BLaER1 treated with 17β-estradiol and CSF1 and Interleukin-3, amounts not matched to agents 10 nM and 100 nM (cell line): ENCODE results near the gene TRIOBP.

Experiments used
- H3K27ac ChIP-seq, 11 experiments: shearing (Covaris generic); formaldehyde crosslinking; 2 replicates each; pipeline ENCODE4 v1.8.1; 2022
- H3K27me3 ChIP-seq, 11 experiments: shearing (Covaris generic); formaldehyde crosslinking; 2 replicates each; pipeline ENCODE4 v1.8.1; 2022
- H3K36me3 ChIP-seq, 11 experiments: shearing (Covaris generic); formaldehyde crosslinking; 2 replicates each; pipeline ENCODE4 v1.8.1; 2022
- H3K4me1 ChIP-seq, 10 experiments: shearing (Covaris generic); formaldehyde crosslinking; 2 replicates each; pipeline ENCODE4 v1.8.1; 2022
- H3K4me2 ChIP-seq, 11 experiments: shearing (Covaris generic); formaldehyde crosslinking; 2 replicates each; pipeline ENCODE4 v1.8.1; 2022
- H3K4me3 ChIP-seq, 10 experiments: shearing (Covaris generic); formaldehyde crosslinking; 2 replicates each; pipeline ENCODE4 v1.8.1; 2022
- H3K9ac ChIP-seq, 11 experiments: shearing (Covaris generic); formaldehyde crosslinking; 2 replicates each; pipeline ENCODE4 v1.8.1; 2022
- H3K9me3 ChIP-seq, 11 experiments: shearing (Covaris generic); formaldehyde crosslinking; replicated peaks in 1 of 11; 2 replicates each; pipeline ENCODE4 v1.8.1; 2022
- H4K20me1 ChIP-seq, 11 experiments: shearing (Covaris generic); formaldehyde crosslinking; 2 replicates each; pipeline ENCODE4 v1.8.1; 2022
- Cebpa-rat ChIP-seq, 11 experiments: shearing (Covaris generic); IDR thresholded peaks; 2 replicates each; pipeline ENCODE4 v1.8.1; 2022

The TRIOBP gene

GRCh38 chr22:37771081-37771480 is 74.2 kb downstream of the TRIOBP start:
- Histone ChIP-seq H3K27ac (no peak overlapping the region), H3K36me3 (peaks cover 65 to 100% (median 85%) of the 10 kb centered on the region in 11 experiments), H4K20me1 (peaks cover 0 to 62% (median 4%) of the 10 kb centered on the region in 11 experiments; a peak in 11 of 22 replicates), H3K4me2 (no peak overlapping the region), H3K4me1 (peaks cover 0 to 5% (median 0%) of the 10 kb centered on the region in 10 experiments; a peak in 6 of 20 replicates), H3K9ac (no peak overlapping the region; a peak in 1 of 22 replicates), H3K4me3 (no peak overlapping the region), H3K27me3 (no peaks in the 10 kb centered on the region), H3K9me3 (no peaks in the 10 kb centered on the region)
- no peak for TF ChIP-seq Cebpa-rat (IDR thresholded peaks at IDR 0.05)

GRCh38 chr22:37771702-37772427 is 75.0 kb downstream of the TRIOBP start:
- no peak for TF ChIP-seq Cebpa-rat (IDR thresholded peaks at IDR 0.05)
- Histone ChIP-seq H3K9me3 (no peaks in the 10 kb centered on the region), H3K27me3 (no peaks in the 10 kb centered on the region), H3K9ac (no peak overlapping the region; a peak in 1 of 22 replicates), H3K36me3 (peaks cover 65 to 92% (median 81%) of the 10 kb centered on the region in 11 experiments), H3K27ac (no peak overlapping the region), H4K20me1 (peaks cover 0 to 63% (median 4%) of the 10 kb centered on the region in 11 experiments; a peak in 10 of 22 replicates), H3K4me2 (no peak overlapping the region), H3K4me1 (peaks cover 0 to 11% (median 4%) of the 10 kb centered on the region in 10 experiments; a peak in 13 of 20 replicates), H3K4me3 (no peak overlapping the region)

GRCh38 chr22:37774728-37775127 is 77.9 kb downstream of the TRIOBP start:
- no peak for TF ChIP-seq Cebpa-rat (IDR thresholded peaks at IDR 0.05)
- no peaks in the 10 kb centered on the region for H3K9me3 ChIP-seq
- no peaks in the 10 kb centered on the region for H3K27me3 ChIP-seq
- no peak overlapping the region for H3K27ac ChIP-seq
- no peak overlapping the region for H3K4me3 ChIP-seq
- peaks cover 6 to 19% (median 11%) of the 10 kb centered on the region in 10 experiments; a peak in 16 of 20 replicates for H3K4me1 ChIP-seq
- peaks cover 42 to 64% (median 53%) of the 10 kb centered on the region in 11 experiments for H3K36me3 ChIP-seq
- no peak overlapping the region for H3K4me2 ChIP-seq
- no peak overlapping the region for H3K9ac ChIP-seq
- peaks cover 0 to 55% (median 4%) of the 10 kb centered on the region in 11 experiments; a peak in 10 of 22 replicates for H4K20me1 ChIP-seq

- no peak for TF ChIP-seq Cebpa-rat (IDR thresholded peaks at IDR 0.05)
- H3K4me2 ChIP-seq: peak overlapping the region in 2 of 11 experiments; percentile 13 to 48; a peak in 1 of 22 replicates
- H3K4me1 ChIP-seq: peaks cover 6 to 19% (median 11%) of the 10 kb centered on the region in 10 experiments; a peak in 16 of 20 replicates
- H3K4me3 ChIP-seq: no peak overlapping the region
- H3K9me3 ChIP-seq: no peaks in the 10 kb centered on the region
- H3K36me3 ChIP-seq: peaks cover 40 to 51% (median 42%) of the 10 kb centered on the region in 11 experiments
- peak overlapping the region in 1 of 11 experiments; percentile 4; a peak in 1 of 22 replicates for H3K9ac ChIP-seq
- H3K27ac ChIP-seq: no peak overlapping the region
- peaks cover 0 to 54% (median 4%) of the 10 kb centered on the region in 11 experiments; a peak in 10 of 22 replicates for H4K20me1 ChIP-seq
- H3K27me3 ChIP-seq: no peaks in the 10 kb centered on the region
These were observed 79.2 kb downstream of the TRIOBP start for GRCh38 chr22:37775785-37776638.

- Histone ChIP-seq H3K27me3 (no peaks in the 10 kb centered on the region), H3K9me3 (no peaks in the 10 kb centered on the region), H3K9ac (peak overlapping the region in 1 of 11 experiments; percentile 4; a peak in 1 of 22 replicates), H4K20me1 (peaks cover 0 to 48% (median 4%) of the 10 kb centered on the region in 11 experiments; a peak in 10 of 22 replicates), H3K36me3 (peaks cover 34 to 45% (median 36%) of the 10 kb centered on the region in 11 experiments), H3K27ac (no peak overlapping the region), H3K4me3 (no peak overlapping the region), H3K4me1 (peaks cover 6 to 19% (median 11%) of the 10 kb centered on the region in 10 experiments; a peak in 16 of 20 replicates), H3K4me2 (peak overlapping the region in 8 of 11 experiments; percentile 5 to 53 (median 24); a peak in 10 of 22 replicates)
- no peak for TF ChIP-seq Cebpa-rat (IDR thresholded peaks at IDR 0.05)
These were observed 79.8 kb downstream of the TRIOBP start for GRCh38 chr22:37776639-37777005.

GRCh38 chr22:37777122-37777687 is 80.4 kb downstream of the TRIOBP start:
- no peak for TF ChIP-seq Cebpa-rat (IDR thresholded peaks at IDR 0.05)
- peak overlapping the region in 10 of 11 experiments; percentile 5 to 53 (median 30); a peak in 12 of 22 replicates for H3K4me2 ChIP-seq
- peaks cover 6 to 19% (median 11%) of the 10 kb centered on the region in 10 experiments; a peak in 16 of 20 replicates for H3K4me1 ChIP-seq
- no peaks in the 10 kb centered on the region for H3K27me3 ChIP-seq
- H3K36me3 ChIP-seq: peaks cover 28 to 39% (median 30%) of the 10 kb centered on the region in 11 experiments
- no peaks in the 10 kb centered on the region for H3K9me3 ChIP-seq
- H4K20me1 ChIP-seq: peaks cover 0 to 42% (median 4%) of the 10 kb centered on the region in 11 experiments; a peak in 10 of 22 replicates
- H3K27ac ChIP-seq: no peak overlapping the region
- H3K4me3 ChIP-seq: no peak overlapping the region
- no peak overlapping the region for H3K9ac ChIP-seq

- Histone ChIP-seq H3K9me3 (no peaks in the 10 kb centered on the region), H3K27ac (no peak overlapping the region), H3K4me3 (no peak overlapping the region), H4K20me1 (peaks cover 0 to 29% (median 0%) of the 10 kb centered on the region in 11 experiments; a peak in 6 of 22 replicates), H3K27me3 (no peaks in the 10 kb centered on the region), H3K4me2 (no peak overlapping the region), H3K4me1 (peaks cover 6 to 23% (median 13%) of the 10 kb centered on the region in 10 experiments; a peak in 17 of 20 replicates), H3K36me3 (peaks cover 15 to 26% (median 17%) of the 10 kb centered on the region in 11 experiments), H3K9ac (no peak overlapping the region)
- no peak for TF ChIP-seq Cebpa-rat (IDR thresholded peaks at IDR 0.05)
These were observed 81.6 kb downstream of the TRIOBP start for GRCh38 chr22:37778370-37779009.

GRCh38 chr22:37781434-37782059 is 84.7 kb downstream of the TRIOBP start:
- Histone ChIP-seq H3K4me3 (no peak overlapping the region), H3K36me3 (no peaks in the 10 kb centered on the region), H3K4me2 (no peak overlapping the region), H3K4me1 (peaks cover 6 to 23% (median 14%) of the 10 kb centered on the region in 10 experiments; a peak in 16 of 20 replicates), H3K9me3 (no peaks in the 10 kb centered on the region), H3K27ac (no peak overlapping the region), H3K9ac (no peak overlapping the region), H3K27me3 (no peaks in the 10 kb centered on the region), H4K20me1 (peaks cover 0 to 3% (median 0%) of the 10 kb centered on the region in 11 experiments; a peak in 3 of 22 replicates)
- no peak for TF ChIP-seq Cebpa-rat (IDR thresholded peaks at IDR 0.05)
